DMS153 treated with DMSO at 0.1 percent for 48 hours (cell line): ENCODE data around the gene DENND6B.

Experiments used
- DNase-seq: peaks from one replicate; lab custom pipeline; 2025; ENCODE audit not compliant: unreplicated experiment; lab: John Stamatoyannopoulos, UW

The DENND6B gene

GRCh38 chr22:50259302-50259701, 67.5 kb downstream of the DENND6B start:
- no peak for DNase-seq
